SK-N-SH (cell line): ENCODE measurements around the gene GPR143.

Source experiments
- CHD2 ChIP-seq: fragments of 150-350 bp; IDR thresholded peaks from 2 replicates; pipeline ENCODE4 v1.6.1; 2018; ENCODE audit warnings: low read length; ENCODE audit not compliant: partially characterized antibody
- CTCF ChIP-seq: fragments of 200-600 bp; sonication (generic); IDR thresholded peaks from 2 replicates; pipeline ENCODE4 v1.6.1; 2017; ENCODE audit warnings: antibody characterized with exemption, mild to moderate bottlenecking, moderate library complexity
- EP300 ChIP-seq, 2 experiments: IDR thresholded peaks; 2 replicates each; pipeline versions ENCODE4 v1.4.0 to v1.6.1; 2012; ENCODE audit warnings: borderline replicate concordance in 1 of 2, low read depth in 1 of 2, low read length in 1 of 2
- JUND ChIP-seq: IDR thresholded peaks from 2 replicates; pipeline ENCODE4 v1.4.0; 2012
- MAX ChIP-seq: IDR thresholded peaks from 2 replicates; pipeline ENCODE4 v1.4.0; 2012; ENCODE audit warnings: low read depth
- NFIC ChIP-seq: IDR thresholded peaks from 2 replicates; pipeline ENCODE4 v1.4.0; 2012; ENCODE audit warnings: borderline replicate concordance
- POLR2AphosphoS5 ChIP-seq: IDR thresholded peaks from 2 replicates; pipeline ENCODE4 v1.6.1; 2012; ENCODE audit warnings: low read depth, low read length
- RAD21 ChIP-seq: IDR thresholded peaks from 2 replicates; pipeline ENCODE4 v1.6.1; 2012; ENCODE audit warnings: mild to moderate bottlenecking, low read length
- RCOR1 ChIP-seq: fragments of 150-350 bp; IDR thresholded peaks from 2 replicates; pipeline ENCODE4 v1.6.1; 2017; ENCODE audit warnings: antibody characterized with exemption, low read length
- RFX5 ChIP-seq: IDR thresholded peaks from 2 replicates; pipeline ENCODE4 v1.6.1; 2012; ENCODE audit warnings: mild to moderate bottlenecking, improper control_type of control experiment, low read length
- SMC3 ChIP-seq: IDR thresholded peaks from 2 replicates; pipeline ENCODE4 v1.6.1; 2012; ENCODE audit warnings: low read depth, low read length, improper control_type of control experiment
- TEAD4 ChIP-seq: IDR thresholded peaks from 2 replicates; pipeline ENCODE4 v1.4.0; 2012; ENCODE audit warnings: mild to moderate bottlenecking, borderline replicate concordance; ENCODE audit not compliant: insufficient read depth
- USF2 ChIP-seq: fragments of 150-350 bp; IDR thresholded peaks from 2 replicates; pipeline ENCODE4 v1.6.1; 2017; ENCODE audit warnings: antibody characterized with exemption, low read length, low read depth, borderline replicate concordance
- YY1 ChIP-seq: IDR thresholded peaks from 2 replicates; pipeline ENCODE4 v1.4.0; 2012; ENCODE audit warnings: low read depth, mild to moderate bottlenecking

- TF ChIP-seq USF2 = no peak
- no peak for TF ChIP-seq CTCF
- TF ChIP-seq SMC3 = no peak
- no peak for TF ChIP-seq POLR2AphosphoS5
- TF ChIP-seq MAX = no peak
- no peak for TF ChIP-seq NFIC
- TF ChIP-seq TEAD4 = no peak
- TF ChIP-seq RFX5 = no peak
- no peak for TF ChIP-seq JUND
- TF ChIP-seq CHD2 = no peak
- TF ChIP-seq RCOR1 = no peak
- no peak for TF ChIP-seq RAD21
- TF ChIP-seq YY1 = no peak
- TF ChIP-seq EP300 (IDR thresholded peaks at IDR 0.05; ENCODE audit: borderline replicate concordance in 1 of 2, low read depth in 1 of 2, low read length in 1 of 2) = no peak
Measured at GRCh38 chrX:9765737-9766097, at the start of gene GPR143.
